Subcutaneous adipose tissue (tissue), 4 donors: ENCODE results near the gene ST8SIA1. TPM values are rescaled to one million over a fixed set of nuclear protein-coding genes. Genes with fewer than 3 reads are reported as not detected.

Source experiments
- total RNA-seq, 4 donors: library from RNA; depleted of rRNA; stranded (reverse); fragments of >200 nt; gene quantifications; one replicate each; pipeline ENCODE4 v1.1.0, GENCODE V29; 2016
- TF ChIP-seq, protein P1 (sequence below): fragments of 450-650 bp; IDR thresholded peaks from one replicate; pipeline ENCODE4 v1.5.1; 2016; ENCODE audit warnings: low read depth, mild to moderate bottlenecking, control low read depth, antibody characterized with exemption, moderate library complexity

ST8SIA1 gene
- total RNA-seq, 4 donors from 2014 or later, result 0.44 to 2.0 (median 0.98) TPM

DNA sequence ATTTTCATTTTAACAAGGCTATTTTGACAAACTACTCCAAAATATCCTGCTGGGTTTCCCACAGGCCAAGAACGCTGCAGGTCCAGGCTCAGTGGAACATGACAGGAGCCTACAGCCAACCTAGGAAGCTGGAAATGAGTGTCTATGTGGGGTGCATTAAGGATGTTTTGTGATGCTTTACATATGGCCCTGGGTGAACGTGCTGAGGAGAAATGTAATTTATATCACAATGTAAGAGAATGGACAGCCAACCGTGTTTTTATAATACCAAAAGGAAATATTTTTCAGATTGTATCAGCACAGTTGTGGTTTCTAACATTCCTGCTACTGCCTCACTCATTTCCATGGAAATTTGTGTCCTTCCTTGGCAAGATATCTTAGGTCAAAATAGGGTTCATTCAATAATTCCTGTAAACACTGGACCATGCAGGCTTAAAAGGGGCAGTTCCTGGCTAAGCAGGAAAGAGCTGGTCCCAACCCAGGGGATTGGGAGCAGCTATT, 51.5 kb downstream of the ST8SIA1 start:
- TF ChIP-seq, protein P1, sequence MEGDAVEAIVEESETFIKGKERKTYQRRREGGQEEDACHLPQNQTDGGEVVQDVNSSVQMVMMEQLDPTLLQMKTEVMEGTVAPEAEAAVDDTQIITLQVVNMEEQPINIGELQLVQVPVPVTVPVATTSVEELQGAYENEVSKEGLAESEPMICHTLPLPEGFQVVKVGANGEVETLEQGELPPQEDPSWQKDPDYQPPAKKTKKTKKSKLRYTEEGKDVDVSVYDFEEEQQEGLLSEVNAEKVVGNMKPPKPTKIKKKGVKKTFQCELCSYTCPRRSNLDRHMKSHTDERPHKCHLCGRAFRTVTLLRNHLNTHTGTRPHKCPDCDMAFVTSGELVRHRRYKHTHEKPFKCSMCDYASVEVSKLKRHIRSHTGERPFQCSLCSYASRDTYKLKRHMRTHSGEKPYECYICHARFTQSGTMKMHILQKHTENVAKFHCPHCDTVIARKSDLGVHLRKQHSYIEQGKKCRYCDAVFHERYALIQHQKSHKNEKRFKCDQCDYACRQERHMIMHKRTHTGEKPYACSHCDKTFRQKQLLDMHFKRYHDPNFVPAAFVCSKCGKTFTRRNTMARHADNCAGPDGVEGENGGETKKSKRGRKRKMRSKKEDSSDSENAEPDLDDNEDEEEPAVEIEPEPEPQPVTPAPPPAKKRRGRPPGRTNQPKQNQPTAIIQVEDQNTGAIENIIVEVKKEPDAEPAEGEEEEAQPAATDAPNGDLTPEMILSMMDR, result no peak

DNA sequence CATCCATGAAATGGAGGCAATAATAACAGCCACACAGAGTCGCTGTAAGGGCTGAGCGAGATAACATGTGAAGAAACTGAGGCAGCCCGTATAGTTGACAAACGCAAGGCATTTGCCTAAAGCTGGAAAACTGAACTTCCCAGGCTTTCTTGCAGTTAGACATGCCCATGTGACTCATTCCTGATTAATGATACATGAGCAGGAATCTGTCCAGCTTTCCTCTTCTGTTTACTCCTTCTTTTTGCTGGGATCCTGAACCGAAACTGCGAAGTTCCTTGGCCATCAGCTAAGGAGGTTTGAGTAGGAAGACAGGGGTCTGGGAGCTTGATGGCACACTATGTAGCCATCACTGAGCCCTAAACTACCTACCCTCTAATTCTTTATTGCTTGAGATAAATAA, 52.2 kb downstream of the ST8SIA1 start:
- TF ChIP-seq, protein P1, result no peak

DNA sequence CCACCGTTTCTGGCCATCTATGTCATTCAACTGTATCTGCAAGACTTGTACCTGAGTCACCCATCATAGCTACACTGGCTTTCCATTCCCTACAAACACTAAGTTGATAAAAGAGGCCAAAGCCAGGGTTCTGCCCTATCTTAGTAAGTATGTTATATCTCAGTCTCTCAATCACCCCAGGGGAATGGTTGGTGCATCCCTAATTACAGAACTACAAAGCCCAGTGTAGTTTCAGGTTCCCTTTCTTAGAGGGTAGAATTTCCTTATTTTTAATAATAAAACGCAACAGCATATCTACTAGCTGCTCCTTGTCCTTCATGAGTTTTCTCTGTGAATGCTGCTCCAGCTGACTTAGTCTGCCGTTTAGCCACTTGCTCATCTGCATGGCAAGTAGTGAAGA, 57.6 kb downstream of the ST8SIA1 start:
- TF ChIP-seq, protein P1, result no peak

DNA sequence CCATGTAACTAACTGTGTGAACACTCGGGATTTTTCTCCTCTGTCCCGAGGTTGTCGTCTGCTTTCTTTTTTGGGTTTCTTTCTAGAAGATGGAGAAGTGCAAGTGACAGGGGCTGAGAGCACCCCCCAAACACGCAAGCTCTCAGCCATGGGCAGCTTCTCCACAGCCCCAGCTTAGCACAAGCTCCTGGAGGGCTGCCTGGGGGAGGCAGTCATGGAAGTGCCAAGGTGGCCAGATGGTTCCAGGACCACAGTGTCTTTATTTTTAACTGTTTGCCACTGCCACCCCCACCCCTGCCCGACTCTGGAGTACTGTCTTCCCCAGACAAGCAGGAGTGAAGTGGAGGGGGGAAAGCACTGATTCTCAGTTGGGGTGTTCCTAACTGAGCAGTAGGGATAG, 58.2 kb downstream of the ST8SIA1 start:
- TF ChIP-seq, protein P1, result no peak

DNA sequence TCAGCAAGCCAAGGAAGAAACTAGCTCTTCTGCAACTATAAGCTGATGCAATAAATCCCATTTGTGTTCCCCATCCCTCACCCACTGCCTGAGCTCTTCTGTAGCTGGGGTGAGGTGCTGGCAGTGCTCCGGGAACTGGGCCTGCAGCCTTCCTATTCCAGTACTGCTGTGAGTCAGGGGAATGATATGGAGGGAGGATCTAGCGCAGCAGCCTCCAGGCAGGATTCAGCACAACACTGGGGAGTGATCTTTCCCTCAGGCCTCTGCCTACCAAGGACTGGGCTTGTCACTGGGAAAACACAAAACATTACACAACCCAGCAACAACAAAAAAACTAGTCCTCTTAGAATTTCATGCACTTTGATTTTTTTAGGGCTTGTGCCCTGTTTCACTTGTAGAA, 58.7 kb downstream of the ST8SIA1 start:
- TF ChIP-seq, protein P1, result no peak

DNA sequence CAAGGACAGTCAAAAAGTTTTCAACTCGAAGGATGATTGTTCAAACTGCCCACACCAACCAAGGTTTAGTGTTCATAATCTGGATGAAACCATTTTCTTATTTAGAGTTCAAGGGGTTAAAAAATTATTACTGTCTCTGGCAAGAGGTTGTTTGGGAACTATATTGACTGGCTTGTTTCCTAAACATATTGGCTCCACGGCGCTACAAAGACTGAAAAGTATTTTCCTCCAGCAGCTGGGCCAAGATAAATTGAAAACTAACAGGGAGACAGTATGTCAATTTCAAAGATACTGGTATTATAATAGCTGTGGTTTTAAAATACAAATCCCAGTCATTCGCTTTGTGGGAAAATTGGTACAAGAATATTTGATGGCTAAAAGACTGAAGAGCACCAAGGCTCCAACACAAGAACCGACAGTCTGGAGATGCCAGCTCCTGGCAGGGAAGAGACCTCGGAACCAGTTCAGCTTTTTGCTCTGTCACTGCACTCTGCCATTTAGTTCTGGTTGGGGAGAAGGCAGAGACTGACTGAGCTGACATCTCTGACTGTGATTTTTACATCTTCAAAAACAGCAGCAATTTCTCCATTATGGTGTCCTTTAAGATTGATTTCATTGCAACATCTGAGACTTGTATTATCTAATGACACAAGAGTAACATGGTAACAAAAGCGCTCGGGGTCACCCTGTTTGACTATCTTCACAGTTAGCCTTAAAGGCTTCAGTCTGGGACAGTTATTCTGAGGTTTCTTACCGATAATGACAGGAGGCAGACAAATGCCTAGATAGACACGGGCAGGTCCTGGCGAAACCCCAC, 62.0 kb downstream of the ST8SIA1 start:
- TF ChIP-seq, protein P1, result no peak

DNA sequence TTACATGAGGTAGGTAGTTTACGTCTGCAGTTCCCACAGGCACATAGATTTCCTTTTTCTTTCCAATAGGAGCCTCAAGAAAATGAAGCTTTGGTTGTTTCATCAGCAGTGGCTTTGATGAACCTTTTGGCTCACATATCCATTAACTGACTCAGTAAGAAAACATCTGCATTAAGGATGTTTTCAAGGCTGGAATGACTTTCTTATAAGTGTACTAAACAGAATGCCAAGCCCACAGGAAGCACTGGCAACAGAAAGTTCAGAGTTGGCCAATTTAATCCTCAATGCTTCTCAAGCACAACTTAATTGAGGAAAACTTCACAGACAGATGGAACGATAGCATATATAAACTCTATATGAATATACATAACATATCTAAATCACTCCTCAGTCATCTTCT, 63.5 kb downstream of the ST8SIA1 start:
- TF ChIP-seq, protein P1, result no peak
